HG03571 (cell line): ENCODE measurements around the gene CSRP2.

Experiments
- ATAC-seq: cut with Tn5 transposase; IDR thresholded peaks from one replicate; pipeline ENCODE4 v1.9.1; 2021; ENCODE audit not compliant: unreplicated experiment

Gene CSRP2

DNA sequence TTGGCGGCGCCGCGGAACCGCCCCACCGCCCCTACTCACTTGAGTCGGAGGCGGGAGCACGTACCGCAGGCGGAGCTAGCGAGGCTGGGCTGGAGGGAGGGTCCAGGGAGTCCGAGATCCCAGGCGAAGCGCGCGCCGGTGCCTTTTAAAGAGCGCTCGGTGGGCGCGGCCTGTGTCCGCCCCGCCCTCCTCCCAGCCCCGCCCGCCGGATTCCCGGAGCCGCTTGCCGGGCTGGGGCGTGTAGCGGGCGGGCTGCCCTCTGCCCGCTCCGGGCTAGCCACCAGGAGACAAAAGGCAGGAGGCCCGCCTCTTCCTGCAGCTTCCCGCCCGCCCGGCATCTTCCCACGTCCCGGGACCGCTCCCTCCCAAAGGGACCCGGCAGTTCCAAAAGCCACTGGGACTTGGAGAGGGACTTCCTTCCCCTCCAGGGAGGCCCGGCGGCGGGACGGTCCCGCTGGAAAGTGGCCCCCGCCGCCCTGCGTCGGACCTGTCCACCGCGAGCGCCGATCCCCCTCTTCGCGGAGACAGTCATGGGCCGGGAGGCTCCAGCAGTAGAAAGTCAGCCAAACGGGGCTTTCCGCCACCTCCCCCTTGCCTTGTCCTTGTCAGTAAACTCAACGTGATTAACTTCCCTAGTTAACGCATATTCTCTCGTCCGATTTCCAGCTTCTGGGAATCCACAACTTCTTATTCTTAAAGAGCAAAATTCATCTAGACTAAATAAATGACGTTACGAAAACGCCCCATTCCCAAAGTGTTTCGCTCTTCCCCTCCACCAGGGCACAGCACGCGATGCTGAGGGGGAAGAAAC, at the start of gene CSRP2:
CSRP2 (minus strand) TSS at position 121 of the 811 bp plus-strand sequence. CDS start 12,759 bp downstream, outside the sequence.
- peak; percentile 90 for ATAC-seq

DNA sequence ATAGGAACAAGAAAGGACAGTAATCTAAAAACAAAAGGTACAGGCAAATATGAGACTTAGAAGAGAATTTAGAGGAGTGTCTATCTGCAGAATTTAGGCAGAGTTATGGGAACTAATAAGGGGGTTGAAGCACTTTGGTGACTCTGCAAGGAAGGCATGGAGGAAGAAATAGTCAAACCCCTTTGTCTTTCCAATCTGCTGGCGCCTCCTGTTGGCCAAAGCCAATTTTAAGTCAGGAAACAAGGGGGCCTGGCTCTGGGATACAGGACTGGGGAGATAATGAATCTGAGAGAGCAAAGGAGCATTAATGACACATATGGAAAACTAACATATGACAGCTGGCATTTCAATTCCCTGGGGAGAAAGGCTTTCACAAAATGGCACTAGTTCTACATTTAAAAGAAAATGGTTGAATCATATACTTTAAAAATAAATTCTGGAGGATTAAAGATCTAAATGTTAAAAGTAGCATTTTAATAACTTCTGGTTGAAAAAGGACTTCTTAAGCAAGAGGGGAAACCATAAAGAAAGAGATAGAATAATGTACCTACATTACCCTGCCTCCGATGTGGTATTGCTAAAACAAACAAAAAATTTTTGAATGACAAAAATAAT, 48.5 kb upstream of the CSRP2 start:
- no peak for ATAC-seq

DNA sequence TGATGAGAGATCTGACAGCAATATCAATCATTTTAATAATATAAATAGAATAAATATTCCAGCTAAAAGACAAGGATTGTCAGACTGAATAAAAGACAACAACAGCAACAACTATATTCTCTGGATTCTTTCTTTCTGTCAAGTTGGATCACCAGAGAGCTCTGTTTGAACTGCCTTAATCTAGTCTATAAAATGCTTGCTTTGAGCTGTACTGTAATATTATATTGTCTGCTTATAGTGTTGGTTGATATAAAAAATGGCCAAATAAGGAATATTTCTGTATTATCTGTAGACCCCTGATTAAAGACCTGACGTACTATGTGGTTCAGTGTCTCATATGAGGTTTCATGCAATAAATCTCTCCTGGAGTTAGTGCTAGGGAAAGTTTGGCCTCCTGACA, 46.3 kb upstream of the CSRP2 start:
- no peak for ATAC-seq

DNA sequence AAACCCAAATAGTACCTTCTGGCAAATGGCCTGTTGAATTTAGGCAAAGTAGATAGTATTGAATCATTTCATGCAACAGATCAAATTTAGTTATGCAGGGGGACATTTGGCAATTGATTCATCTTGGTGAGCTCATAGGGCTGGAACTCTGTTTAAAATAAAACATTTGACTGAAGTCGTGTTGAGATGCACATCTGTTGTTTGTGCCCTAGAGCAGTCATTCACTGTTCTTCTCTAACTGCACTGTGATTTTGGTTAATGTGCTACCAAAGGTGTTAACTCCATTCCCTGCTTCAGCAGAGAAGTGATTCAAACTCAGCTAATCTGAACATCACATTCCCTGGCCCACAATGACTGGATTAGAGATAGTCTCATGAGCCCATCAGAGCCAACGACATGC, 44.0 kb upstream of the CSRP2 start:
- no peak for ATAC-seq

DNA sequence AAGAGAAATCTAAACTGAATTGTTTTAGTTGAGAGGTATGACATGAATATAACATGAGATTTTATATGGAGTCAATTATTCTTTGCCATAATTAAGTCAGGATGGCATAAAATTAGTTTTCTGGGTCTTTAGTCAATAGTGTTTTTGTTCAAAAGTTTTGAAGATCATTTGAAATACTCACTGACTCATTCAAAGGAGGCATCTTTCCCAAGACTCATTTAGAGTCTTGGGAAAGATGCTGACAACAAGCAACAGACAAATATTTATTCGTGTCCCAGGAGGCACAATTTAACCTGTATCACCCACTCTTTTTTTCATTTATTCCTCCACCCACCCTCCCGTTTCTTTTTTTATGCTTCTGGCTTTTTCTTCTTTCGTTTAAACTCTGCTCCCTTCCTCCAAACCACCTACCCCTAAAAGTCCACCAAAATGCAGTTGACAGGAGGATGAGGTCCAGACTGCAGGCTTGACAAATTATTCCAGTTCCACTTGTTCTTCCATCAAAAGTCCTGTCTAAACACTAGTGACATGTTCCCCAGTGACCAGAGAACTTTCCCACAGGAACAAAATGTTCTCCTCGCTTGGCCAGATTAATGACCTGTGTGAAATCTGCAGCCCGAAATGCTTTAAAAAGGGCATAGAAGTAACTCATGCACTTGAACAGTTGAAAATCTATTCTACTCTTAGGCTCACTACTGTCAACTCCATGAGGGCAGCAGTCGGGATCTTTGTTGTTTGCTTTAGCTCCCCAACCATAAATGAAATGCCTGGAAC, 43.3 kb upstream of the CSRP2 start:
- ATAC-seq = no peak

DNA sequence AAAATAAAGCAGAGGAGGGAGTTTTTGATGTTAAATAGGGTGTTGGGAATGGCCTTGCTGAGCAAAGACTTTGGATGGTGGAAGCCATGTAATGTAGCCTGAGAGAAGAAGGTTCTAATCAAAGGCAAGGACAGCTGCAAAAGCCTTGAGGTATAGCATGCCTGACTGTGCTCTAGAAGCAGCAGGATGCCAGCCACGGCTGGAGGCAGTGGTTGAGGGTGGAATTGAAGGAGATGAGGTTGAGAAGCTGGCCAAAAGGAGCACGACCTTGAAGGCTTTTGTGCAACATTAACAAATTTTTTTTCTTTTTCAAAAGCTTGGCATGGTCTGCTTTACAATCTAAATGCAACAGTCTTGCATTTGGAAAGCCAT, 42.3 kb upstream of the CSRP2 start:
- ATAC-seq = no peak

DNA sequence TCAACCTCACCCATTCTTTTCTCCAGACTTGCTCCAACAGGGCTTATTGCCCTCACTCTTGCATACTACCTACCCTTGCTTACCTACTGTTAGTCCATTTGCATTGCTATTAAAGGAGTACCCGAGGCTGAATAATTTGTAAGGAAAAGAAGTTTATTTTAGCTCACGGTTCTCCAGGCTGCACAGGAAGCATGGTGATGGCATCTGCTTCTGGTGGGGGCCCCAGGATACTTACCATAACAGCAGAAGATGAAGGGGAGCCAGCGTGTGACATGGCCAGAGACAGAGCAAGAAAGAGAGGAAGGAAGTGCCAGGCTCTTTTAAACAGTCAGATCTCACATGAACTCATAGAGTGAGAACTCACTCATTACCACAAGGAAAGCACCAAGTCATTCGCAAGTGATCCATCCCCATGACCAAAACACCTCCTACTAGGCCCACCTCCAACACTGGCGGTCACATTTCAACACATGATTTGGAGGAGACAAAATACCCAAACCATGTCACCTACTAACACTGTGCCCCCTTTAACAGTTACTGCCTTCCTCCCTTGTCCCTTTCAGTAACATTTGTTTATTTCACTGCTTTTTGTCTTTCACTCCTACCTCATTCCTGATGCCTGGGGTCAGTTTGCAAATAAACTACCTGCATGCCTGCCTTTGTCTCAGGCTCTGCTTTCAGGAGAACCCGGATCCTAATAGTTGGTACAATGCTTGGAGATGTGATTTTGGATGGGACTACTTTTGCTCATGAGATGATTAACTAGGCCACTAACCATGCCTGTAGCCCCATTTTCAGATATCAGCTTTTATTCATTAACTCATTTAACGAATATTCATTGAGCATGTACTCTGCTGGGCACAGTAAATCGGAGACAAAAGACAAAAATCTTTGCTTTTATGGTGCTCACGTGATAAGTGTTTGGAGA, 41.6 kb upstream of the CSRP2 start:
- peak; percentile 69 for ATAC-seq

DNA sequence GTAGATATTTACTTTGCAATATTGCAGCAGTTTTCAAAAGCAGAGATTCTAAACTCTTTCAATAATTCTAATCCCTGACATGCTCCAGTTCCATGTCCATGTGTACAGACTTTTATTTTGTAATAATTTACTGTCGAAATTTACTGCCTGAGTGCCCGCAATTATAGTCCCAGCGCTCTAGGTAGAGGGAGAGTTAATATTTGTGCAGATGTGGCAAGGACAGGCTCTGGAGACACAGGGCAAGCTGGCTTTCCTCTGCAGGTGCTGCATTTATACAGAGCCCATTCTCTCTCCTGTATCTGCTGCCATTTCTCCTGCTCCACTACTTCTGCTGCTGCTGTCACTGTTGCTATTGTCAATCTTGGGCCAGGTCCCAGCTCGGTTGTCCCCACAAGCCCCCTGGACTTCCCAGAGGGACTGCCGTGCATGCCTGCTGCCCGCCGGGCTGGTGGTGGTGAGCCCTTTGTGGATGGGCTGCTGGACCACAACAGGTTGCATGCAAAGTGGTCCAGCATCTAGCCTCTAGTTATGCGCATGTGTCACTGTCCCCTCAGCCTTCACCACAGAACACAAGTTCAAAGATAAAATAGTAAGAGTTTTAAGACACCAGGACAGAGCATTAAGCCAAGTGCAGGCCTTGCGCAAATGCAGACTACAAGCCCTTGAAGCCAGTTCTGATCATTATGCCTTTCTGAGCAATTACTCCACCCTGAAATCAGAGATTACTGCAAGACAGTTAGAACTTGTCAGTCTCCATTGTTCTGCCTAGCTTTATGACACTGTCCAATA, 40.8 kb upstream of the CSRP2 start:
- ATAC-seq = peak; percentile 20

DNA sequence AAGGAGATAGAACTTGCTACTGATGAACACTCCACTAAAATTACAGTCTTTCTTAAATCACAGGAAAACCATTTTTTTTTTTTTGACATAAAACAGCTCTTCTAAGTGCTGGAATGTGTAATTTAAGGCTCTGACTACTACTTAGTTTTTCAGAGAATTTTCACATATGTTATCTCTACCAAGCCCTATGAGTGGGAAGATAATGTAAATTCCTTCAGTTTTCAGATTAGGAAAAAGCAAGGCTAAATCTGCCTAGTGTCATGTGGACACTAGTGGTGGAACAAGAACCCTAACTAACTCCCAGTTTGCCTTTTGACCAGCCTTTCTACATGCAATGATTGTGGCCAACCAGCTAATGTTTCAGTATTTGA, 37.3 kb upstream of the CSRP2 start:
- ATAC-seq = no peak

DNA sequence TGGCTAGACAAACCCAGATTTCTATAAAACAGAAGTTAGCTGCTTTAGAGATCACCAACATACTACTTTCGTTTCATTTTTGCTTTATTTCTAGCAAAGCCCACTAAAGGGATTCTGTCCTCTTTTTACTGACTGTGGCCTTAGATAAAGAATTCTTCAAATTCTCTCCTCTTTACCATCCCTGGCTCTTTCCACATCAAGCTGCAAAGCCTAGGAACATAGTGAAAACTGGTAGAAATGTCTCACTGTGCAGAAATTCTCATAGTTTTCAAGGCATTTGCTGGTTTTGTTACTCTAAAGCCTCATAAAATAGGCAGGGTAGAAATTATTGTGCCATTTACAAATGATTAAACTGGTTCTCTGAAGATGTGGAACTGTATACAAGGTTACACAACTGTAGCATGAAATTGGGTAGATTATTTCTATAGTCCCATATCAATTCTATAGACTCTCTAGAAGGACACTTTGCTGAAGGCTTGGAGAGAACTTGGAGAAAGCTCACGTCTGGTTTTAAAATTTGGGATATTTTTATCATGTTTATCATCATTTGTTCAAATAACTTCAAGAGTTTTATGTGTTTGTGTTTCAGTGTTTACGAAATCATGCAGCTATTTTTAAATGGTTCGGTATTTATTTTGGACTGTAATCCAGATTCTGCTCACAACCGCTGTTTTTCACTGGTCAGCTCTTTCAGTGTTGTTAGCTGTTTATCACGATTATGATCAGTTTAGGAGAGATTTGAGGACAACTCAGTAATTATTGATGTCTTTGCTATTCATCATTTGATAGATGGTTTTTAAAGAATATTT, 36.7 kb upstream of the CSRP2 start:
- ATAC-seq = no peak

DNA sequence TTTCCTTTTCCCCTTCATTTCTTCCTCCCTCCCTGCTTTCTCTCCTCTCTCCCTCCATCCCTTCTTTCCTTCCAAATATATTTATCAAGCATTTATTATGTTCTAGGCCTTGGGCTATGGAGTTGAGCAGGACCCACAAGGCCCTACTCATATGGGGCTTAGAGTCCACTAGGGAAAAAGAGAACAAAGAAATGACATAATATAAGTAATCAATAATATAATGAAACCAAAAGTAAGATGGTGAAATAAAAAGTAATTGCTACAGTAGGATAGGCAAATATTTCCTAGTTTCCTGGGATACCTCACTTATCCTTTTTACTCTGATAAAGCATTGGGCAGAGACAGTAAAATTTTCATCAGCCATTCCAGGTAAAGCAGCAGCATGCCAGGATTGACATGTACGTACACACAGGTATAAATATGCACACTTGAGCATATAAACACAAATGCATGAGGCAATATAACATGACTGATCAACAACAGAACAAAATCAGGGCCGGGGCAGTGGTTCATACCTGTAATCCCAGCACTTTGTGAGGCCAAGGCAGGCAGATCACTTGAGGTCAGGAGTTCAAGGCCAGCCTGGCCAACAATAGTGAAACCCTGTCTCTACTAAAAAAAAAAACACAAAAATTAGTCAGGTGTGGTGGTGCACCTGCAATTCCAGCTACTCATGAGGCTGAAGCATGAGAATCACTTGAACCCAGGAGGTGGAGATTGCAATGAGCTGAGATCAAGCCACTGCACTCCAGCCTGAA, 35.5 kb upstream of the CSRP2 start:
- no peak for ATAC-seq

DNA sequence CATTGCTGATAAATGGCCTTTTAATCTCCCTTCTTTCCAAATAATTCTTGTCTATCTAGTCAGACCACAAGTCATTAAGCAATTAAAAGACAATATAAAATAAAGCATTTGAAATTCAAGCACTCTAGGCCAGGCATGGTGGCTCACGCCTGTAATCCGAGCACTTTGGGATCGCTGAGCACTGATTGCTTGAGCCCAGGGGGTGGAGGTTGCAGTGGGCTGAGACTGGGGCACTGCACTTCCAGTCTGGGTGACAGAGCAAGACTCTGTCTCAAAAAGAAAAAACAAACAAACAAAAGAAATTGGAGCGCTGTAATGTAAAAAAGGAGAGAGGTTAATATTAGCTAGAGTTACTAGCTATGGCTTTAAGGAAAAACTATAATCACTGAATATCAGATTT, 30.5 kb upstream of the CSRP2 start:
- no peak for ATAC-seq

DNA sequence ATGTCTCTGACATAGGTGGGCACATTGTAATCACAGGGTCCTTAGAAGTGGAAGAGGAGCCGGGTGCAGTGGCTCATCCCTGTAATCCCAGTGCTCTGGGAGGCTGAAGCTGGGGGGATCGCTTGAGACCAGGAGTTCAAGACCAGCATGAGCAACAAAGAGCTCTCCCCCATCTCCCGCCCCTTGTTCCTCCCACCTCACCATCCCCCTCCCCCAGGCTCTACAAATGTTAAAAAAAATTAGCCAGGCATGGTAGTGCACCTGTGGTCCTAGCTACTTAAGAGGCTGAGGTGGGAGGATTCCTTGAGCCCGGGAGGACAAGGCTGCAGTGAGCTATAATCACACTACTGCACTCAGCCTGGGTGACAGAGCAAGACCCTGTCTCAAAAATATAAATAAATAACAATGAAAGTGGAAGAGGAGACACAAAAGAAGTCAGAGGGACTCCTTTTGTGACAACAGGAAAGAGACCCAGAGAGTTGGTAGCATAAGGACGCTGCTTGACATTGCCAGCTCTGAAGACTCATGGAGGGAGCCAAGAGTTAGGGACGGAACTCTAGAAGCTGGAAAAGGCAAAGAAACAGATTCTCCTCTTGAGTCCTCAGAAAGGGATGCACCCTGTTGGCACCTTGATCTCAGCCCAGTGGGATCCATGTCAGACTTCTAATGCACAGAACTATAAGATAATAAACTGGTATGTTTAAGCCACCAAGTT, 29.6 kb upstream of the CSRP2 start:
- ATAC-seq = no peak

DNA sequence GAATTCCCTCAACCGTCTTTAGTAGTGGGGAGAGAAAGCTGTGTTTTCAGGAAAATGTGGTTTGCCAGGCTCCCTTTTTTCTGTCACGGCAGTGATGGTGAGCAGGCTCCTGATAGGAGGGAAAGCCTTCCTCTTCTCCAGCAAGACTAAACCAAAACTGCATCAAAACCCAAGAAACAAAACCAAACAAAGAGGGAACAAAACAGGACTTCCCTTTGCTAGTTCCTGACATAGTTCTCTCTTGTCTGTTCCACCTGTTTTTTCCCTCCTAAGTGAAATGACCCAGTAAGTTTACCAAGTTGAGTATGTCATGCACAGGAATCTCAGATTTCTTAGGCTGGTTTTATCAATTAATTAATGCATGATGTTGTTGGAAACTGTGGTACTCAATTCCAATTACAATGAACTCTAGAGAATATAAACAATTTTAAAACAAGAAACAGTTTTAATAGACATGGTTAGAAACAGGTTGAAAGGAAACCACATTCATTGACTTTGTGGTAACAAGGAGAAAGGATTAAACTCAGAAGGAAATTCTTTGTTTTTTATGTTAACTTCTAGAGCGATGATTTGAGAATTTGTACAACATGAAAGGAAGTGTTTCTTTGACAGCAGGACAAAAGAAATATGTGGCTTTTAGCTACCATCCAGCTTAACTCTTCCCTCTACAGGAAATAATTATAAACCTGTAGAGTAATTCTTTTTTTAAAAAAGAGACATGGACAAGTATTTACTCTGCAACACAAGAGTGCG, 23.0 kb upstream of the CSRP2 start:
- no peak for ATAC-seq

DNA sequence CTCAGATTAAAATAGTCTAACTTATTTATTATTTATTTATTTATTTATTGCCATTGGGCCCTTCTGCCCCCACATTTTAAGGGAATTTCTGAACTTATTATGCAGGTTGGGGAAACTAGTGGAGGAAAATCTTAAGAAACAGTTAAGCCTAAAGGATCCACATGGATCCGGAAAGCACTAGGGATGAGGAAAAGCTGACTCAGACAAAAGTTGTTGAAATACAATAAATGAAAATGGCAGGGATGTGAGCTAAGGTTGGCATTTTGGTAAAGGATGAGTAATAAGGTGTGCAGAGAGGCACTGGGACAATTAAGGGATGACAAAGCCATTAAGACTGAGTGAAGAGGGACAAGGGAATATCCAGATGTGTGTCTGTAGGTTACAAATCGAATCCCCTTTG, 20.7 kb upstream of the CSRP2 start:
- no peak for ATAC-seq

DNA sequence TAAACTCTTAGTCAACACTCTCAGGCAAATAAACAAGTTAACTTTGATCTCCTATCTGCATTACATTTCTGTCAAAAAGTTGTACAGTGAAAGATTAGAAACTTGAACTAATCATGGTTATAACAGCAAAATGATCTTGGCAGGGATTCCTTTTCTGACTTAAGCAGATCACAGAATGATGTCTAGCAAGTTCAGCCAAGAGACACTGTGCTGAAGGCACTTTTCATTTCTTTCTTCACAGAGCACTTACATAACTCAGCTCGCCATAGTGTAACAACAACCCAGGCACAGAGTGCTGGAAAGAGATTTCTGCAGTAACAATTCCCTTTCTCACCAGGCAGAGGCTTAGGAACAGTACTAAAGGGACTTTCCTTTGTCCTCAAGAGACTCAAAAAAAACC, 19.6 kb upstream of the CSRP2 start:
- no peak for ATAC-seq

DNA sequence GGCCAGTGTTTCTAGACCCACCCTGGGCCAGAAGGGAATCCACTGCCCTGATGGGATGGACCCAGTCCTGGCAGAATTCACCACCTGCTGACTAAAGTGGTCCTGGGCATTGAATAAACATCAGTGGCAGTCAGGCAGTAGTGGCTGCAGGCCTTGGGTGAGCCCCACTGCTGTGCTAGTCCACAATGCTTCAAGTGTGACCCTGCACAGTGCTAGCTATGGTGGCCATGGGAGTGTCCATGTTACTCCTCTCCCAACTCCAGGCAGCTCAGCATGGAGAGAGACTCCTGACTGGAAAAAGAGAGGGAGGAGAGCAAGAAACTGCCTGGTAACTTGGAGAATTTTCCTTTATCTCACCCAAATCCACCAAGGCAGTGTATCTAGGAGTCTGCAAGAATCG, 17.5 kb upstream of the CSRP2 start:
- no peak for ATAC-seq
